HepG2 (cell line): ENCODE measurements around the gene MCM10. TPM values are rescaled to one million over a fixed set of nuclear protein-coding genes. Genes with fewer than 3 reads are reported as not detected.

ENCODE experiments used
- ATAC-seq: fragments of 200-7000 bp; cut with Tn5 transposase; 3 replicates; pipeline ENCODE4 v1.9.1; 2020; ENCODE audit warnings: mild to moderate bottlenecking, moderate library complexity
- BruUV-seq: library from RNA; stranded (reverse); fragments of 400-500 nt; replicated peaks from 2 replicates; lab custom pipeline; 2021; lab: Mats Ljungman, UMichigan
- CTCF ChIA-PET: fragments of 300-600 bp; formaldehyde crosslinking; extraction: SDS; loops from one replicate; lab custom pipeline; 2021; ENCODE audit warnings: low total read pairs, inconsistent platforms, low intra/inter-chr PET ratio; lab: Yijun Ruan, JAX
- POLR2A ChIA-PET: fragments of 350-600 bp; sonication (Branson Sonifier 250); formaldehyde crosslinking; loops from one replicate; lab custom pipeline; 2020; ENCODE audit warnings: antibody characterized with exemption, inconsistent platforms; lab: Yijun Ruan, JAX
- DNase-seq: peaks from one replicate; pipeline ENCODE4 v3.0.0-alpha.2; 2015; ENCODE audit warnings: low spot score
- FAIRE-seq: peaks from 3 replicates; lab custom pipeline; 2011; peaks lifted over from hg19 to GRCh38; lab: Jason Lieb, UNC
- H2AFZ ChIP-seq: one replicate; pipeline ENCODE4 v1.6.1; 2011; ENCODE audit warnings: low read length, inconsistent platforms
- H3K27ac ChIP-seq: fragments of 300-600 bp; 3 replicates; pipeline ENCODE4 v1.8.0; 2011; ENCODE audit warnings: mixed run types, mild to moderate bottlenecking, mixed read lengths, low read length, inconsistent platforms; ENCODE audit not compliant: insufficient read depth; ENCODE audit errors: extremely low read length
- H3K27me3 ChIP-seq, 2 experiments: fragments of 200-600 bp in 1 of 2; 2 replicates in 1 of 2; 3 replicates in 1 of 2; pipeline versions ENCODE4 v1.6.0 to v1.8.0; 2011; ENCODE audit warnings: low read length in 2 of 2, mild to moderate bottlenecking in 2 of 2, moderate library complexity in 2 of 2, inconsistent platforms in 1 of 2; ENCODE audit not compliant: insufficient read depth in 2 of 2, control insufficient read depth in 1 of 2
- H3K36me3 ChIP-seq, 2 experiments: fragments of 200-600 bp in 1 of 2; replicated peaks in 1 of 2; 2 replicates in 1 of 2; 3 replicates in 1 of 2; pipeline versions ENCODE4 v1.5.1 to v1.8.0; 2011; ENCODE audit warnings: low read length in 2 of 2, inconsistent platforms in 1 of 2; ENCODE audit not compliant: insufficient read depth in 2 of 2, control insufficient read depth in 1 of 2
- H3K4me1 ChIP-seq: 2 replicates; pipeline ENCODE4 v1.5.1; 2012; ENCODE audit warnings: low read length, inconsistent platforms; ENCODE audit not compliant: insufficient read depth
- H3K4me2 ChIP-seq: 2 replicates; pipeline ENCODE4 v1.6.0; 2011; ENCODE audit warnings: low read depth, low read length, inconsistent platforms
- H3K4me3 ChIP-seq, 3 experiments: fragments of 200-600 bp in 1 of 3; sonication (generic), shearing (Covaris generic) in 1 of 3; replicated peaks in 1 of 3; 2 replicates each; pipeline ENCODE4 v1.5.1; 2011 to 2016; ENCODE audit warnings: low read length in 3 of 3, inconsistent platforms in 2 of 3, low read depth in 2 of 3, mild to moderate bottlenecking in 2 of 3, control low read depth in 1 of 3, mixed read lengths in 1 of 3; ENCODE audit not compliant: insufficient read depth in 1 of 3
- H3K79me2 ChIP-seq: one replicate; pipeline ENCODE4 v1.6.1; 2011; ENCODE audit warnings: low read length, inconsistent platforms; ENCODE audit not compliant: insufficient read depth
- H3K9ac ChIP-seq: 2 replicates; pipeline ENCODE4 v1.6.0; 2011; ENCODE audit warnings: mild to moderate bottlenecking, low read depth, low read length, inconsistent platforms; ENCODE audit not compliant: insufficient read depth
- H3K9me3 ChIP-seq: 2 replicates; pipeline ENCODE4 v1.5.1; 2012; ENCODE audit warnings: mild to moderate bottlenecking, low read length
- H4K20me1 ChIP-seq: 2 replicates; pipeline ENCODE4 v1.6.0; 2011; ENCODE audit warnings: inconsistent platforms, mild to moderate bottlenecking, low read length, moderate library complexity; ENCODE audit not compliant: insufficient read depth
- BCL6 ChIP-seq: IDR thresholded peaks from 2 replicates; pipeline ENCODE4 v1.6.1; 2016; ENCODE audit warnings: missing genetic modification reagents, missing compliant biosample characterization
- CEBPB ChIP-seq: IDR thresholded peaks from 2 replicates; pipeline ENCODE4 v1.6.1; 2011; ENCODE audit warnings: low read depth, low read length, improper control_type of control experiment, borderline replicate concordance
- FOSL2 ChIP-seq: sonication (generic); formaldehyde crosslinking; IDR thresholded peaks from 2 replicates; pipeline ENCODE4 v1.4.0; 2020; ENCODE audit warnings: missing genetic modification reagents
- HCFC1 ChIP-seq: fragments of 150-350 bp; IDR thresholded peaks from 2 replicates; pipeline ENCODE4 v1.6.1; 2014; ENCODE audit warnings: low read depth, low read length
- KIAA2018 ChIP-seq: sonication (generic); formaldehyde crosslinking; IDR thresholded peaks from 2 replicates; pipeline ENCODE4 v1.5.0; 2020; ENCODE audit warnings: mild to moderate bottlenecking, missing genetic modification reagents, borderline replicate concordance
- SIN3A ChIP-seq: IDR thresholded peaks from 2 replicates; pipeline ENCODE4 v1.6.1; 2011; ENCODE audit warnings: low read depth, mild to moderate bottlenecking, control low read depth, low read length, borderline replicate concordance
- ZKSCAN5 ChIP-seq: sonication (generic); formaldehyde crosslinking; IDR thresholded peaks from 2 replicates; pipeline ENCODE4 v1.5.1; 2020; ENCODE audit warnings: mild to moderate bottlenecking, missing genetic modification reagents
- ZNF329 ChIP-seq: sonication (generic); formaldehyde crosslinking; IDR thresholded peaks from 2 replicates; pipeline ENCODE4 v1.9.0; 2021; ENCODE audit warnings: low read depth, mild to moderate bottlenecking, missing genetic modification reagents
- ZNF629 ChIP-seq: sonication (generic); formaldehyde crosslinking; conservative IDR thresholded peaks from 2 replicates; pipeline ENCODE4 v1.5.0; 2020; ENCODE audit warnings: missing genetic modification reagents
- ZNF720 ChIP-seq: sonication (generic); formaldehyde crosslinking; IDR thresholded peaks from 2 replicates; pipeline ENCODE4 v1.4.0; 2020; ENCODE audit warnings: missing genetic modification reagents
- ZSCAN25 ChIP-seq: sonication (generic); formaldehyde crosslinking; IDR thresholded peaks from 2 replicates; pipeline ENCODE4 v1.8.0; 2022; ENCODE audit warnings: mild to moderate bottlenecking, missing genetic modification reagents
- WGBS: methylation state at CpG from one replicate; pipeline ENCODE4 v1.1.6; 2017; ENCODE audit warnings: low lambda C conversion rate; 5-methylcytosine and 5-hydroxymethylcytosine counted together
- in situ Hi-C: cut with HindIII; loops from 2 replicates; pipeline ENCODE4 v1.10.0; 2017; ENCODE audit warnings: low pct_unique_long_range_greater_than_20kb; ENCODE audit not compliant: extremely low pct_ligation_motif_present
- intact Hi-C: fragments of 100-400 bp; cut with micrococcal nuclease; formaldehyde crosslinking; loops from one replicate; pipeline ENCODE4 v1.10.0; 2022; ENCODE audit not compliant: unreplicated experiment
- polyA plus RNA-seq, 8 experiments: library from polyadenylated mRNA; depleted of rRNA in 3 of 8; stranded (reverse) in 7 of 8; unstranded in 1 of 8; fragments of >200 nt; fragmentation: Illumina TruSeq in 4 of 8; extraction: Trizol in 4 of 8; gene quantifications; 2 replicates each; pipeline versions ENCODE4 v1.2.1 to v1.2.3, GENCODE V29; 2011 to 2016; ENCODE audit warnings: low read depth in 4 of 8, missing spikeins in 1 of 8, mixed read lengths in 1 of 8; ENCODE audit not compliant: insufficient read depth in 1 of 8
- total RNA-seq, 5 experiments: library from RNA; depleted of rRNA; stranded (reverse); fragments of >200 nt; fragmentation: Illumina TruSeq; extraction: Trizol; gene quantifications; 2 replicates each; pipeline ENCODE4 v1.2.3, GENCODE V29; 2016; ENCODE audit warnings: low read depth in 1 of 5
- TF ChIP-seq, protein P1 (sequence below): sonication (generic); formaldehyde crosslinking; IDR thresholded peaks from 2 replicates; pipeline ENCODE4 v1.8.0; 2022; ENCODE audit warnings: mild to moderate bottlenecking, missing genetic modification reagents, moderate library complexity

MCM10 gene
- total and polyA plus RNA-seq, 2 of the 13 experiments (the other 11 are each of a cell fraction or from before 2014, with no cell fraction given): 2.8 to 31.3 TPM

- no peak overlapping the region for H3K9ac ChIP-seq
- ChIA-PET CTCF (no interaction called here), POLR2A (no interaction called here)
- no peak overlapping the region for H3K4me2 ChIP-seq
- FAIRE-seq (no peak), DNase-seq (no peak), ATAC-seq (no peak)
- no peaks in the 10 kb centered on the region for H3K9me3 ChIP-seq
- H3K4me1 ChIP-seq: no peaks in the 10 kb centered on the region
- WGBS: 46% methylated on average over 4 of the region's 4 CpGs
- in situ Hi-C loops (no loop called here), intact Hi-C loops (no loop called here)
- H2AFZ ChIP-seq: no peak overlapping the region
- no peaks in the 10 kb centered on the region for H3K79me2 ChIP-seq
- no TSS peak for BruUV-seq
- H3K27ac ChIP-seq: no peak overlapping the region
- H4K20me1 ChIP-seq: no peaks in the 10 kb centered on the region
- no peak overlapping the region for H3K4me3 ChIP-seq
- no peaks in the 10 kb centered on the region for H3K36me3 ChIP-seq
- peaks cover 0 to 9% of the 10 kb centered on the region in 2 experiments; a peak in 1 of 5 replicates for H3K27me3 ChIP-seq
- no peak for TF ChIP-seq BCL6 (CRISPR knock-in tag)
- no peak for TF ChIP-seq ZSCAN25
- TF ChIP-seq CEBPB: no peak
- no peak for TF ChIP-seq KIAA2018
- no peak for TF ChIP-seq ZNF629 (CRISPR knock-in tag)
- TF ChIP-seq ZKSCAN5 (CRISPR knock-in tag): no peak
- TF ChIP-seq HCFC1: no peak
- no peak for TF ChIP-seq ZNF720
- TF ChIP-seq ZNF329 (CRISPR knock-in tag): no peak
- TF ChIP-seq, protein P1, sequence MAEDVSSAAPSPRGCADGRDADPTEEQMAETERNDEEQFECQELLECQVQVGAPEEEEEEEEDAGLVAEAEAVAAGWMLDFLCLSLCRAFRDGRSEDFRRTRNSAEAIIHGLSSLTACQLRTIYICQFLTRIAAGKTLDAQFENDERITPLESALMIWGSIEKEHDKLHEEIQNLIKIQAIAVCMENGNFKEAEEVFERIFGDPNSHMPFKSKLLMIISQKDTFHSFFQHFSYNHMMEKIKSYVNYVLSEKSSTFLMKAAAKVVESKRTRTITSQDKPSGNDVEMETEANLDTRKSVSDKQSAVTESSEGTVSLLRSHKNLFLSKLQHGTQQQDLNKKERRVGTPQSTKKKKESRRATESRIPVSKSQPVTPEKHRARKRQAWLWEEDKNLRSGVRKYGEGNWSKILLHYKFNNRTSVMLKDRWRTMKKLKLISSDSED (CRISPR knock-in tag): no peak
- no peak for TF ChIP-seq FOSL2
- no peak for TF ChIP-seq SIN3A
Measured at GRCh38 chr10:13253726-13254125, 92.4 kb downstream of the MCM10 start.
